Measurements from ENCODE around the gene KMT2C.
A peak's percentile ranks its signal among the peaks of the same experiment; 100 is the strongest.

The KMT2C gene

GRCh38 chr7:152341039-152341913, 94.5 kb downstream of the KMT2C start:
- no peak overlapping the region for H3K27ac ChIP-seq
- TF ChIP-seq, protein P1, sequence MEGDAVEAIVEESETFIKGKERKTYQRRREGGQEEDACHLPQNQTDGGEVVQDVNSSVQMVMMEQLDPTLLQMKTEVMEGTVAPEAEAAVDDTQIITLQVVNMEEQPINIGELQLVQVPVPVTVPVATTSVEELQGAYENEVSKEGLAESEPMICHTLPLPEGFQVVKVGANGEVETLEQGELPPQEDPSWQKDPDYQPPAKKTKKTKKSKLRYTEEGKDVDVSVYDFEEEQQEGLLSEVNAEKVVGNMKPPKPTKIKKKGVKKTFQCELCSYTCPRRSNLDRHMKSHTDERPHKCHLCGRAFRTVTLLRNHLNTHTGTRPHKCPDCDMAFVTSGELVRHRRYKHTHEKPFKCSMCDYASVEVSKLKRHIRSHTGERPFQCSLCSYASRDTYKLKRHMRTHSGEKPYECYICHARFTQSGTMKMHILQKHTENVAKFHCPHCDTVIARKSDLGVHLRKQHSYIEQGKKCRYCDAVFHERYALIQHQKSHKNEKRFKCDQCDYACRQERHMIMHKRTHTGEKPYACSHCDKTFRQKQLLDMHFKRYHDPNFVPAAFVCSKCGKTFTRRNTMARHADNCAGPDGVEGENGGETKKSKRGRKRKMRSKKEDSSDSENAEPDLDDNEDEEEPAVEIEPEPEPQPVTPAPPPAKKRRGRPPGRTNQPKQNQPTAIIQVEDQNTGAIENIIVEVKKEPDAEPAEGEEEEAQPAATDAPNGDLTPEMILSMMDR (IDR thresholded peaks at IDR 0.05) = peak; percentile 81
- TF ChIP-seq ZFX (IDR thresholded peaks at IDR 0.05; ENCODE audit: borderline replicate concordance) = no peak

- TF ChIP-seq, protein P1 (IDR thresholded peaks at IDR 0.05) = no peak
- no peak for TF ChIP-seq ZFX (IDR thresholded peaks at IDR 0.05; ENCODE audit: borderline replicate concordance)
- H3K27ac ChIP-seq = no peak overlapping the region
Measured at GRCh38 chr7:152340161-152340560, 95.6 kb downstream of the KMT2C start.

DNA sequence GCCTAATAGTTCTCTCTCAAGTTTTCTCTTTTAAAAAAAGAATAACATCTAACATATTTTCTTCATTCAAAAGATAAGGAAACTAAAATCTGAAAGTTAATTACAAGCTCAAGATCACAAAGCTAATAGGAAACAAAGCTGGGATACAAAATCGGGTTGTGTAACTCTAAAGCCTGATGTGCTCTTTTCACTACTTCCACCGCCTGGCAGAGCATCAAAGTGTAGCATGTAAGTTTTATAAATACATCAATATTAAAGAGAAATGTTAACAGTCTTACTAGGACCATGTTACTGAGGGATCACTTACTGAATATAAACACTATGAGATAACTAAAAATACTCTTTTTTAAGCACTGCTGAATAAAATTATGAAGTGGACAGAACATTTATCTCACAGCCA, 97.2 kb downstream of the KMT2C start:
- no peak overlapping the region for H3K27ac ChIP-seq
- TF ChIP-seq ZFX (IDR thresholded peaks at IDR 0.05; ENCODE audit: borderline replicate concordance) = no peak
- TF ChIP-seq, protein P1 (IDR thresholded peaks at IDR 0.05) = no peak

DNA sequence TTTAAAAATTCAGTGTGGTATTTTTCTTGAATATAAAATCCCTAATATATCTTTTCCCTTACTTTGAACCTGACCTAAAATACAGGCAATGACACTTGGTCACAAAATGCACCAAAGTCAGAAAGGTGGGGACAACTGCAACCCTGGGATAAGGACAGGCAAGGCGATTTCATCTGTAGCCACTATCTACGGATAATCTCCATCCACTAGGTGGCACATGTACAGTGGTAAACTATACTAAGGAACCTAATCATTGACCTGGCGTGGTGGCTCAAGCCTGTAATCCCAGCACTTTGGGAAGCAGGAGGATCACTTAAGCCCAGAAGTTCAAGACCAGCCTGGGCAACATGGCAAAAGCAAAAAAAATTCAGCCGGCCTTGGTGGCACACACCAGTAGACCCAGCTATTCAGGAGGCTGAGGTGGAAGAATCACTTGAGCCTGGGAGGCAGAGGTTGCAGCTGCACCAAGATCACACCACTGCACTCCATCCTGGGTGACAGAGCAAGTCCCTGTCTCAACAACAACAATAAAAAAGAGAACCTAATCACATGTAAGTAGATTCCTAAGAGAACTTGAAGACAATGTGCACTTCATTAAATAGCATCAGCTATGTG, 98.9 kb downstream of the KMT2C start:
- H3K27ac ChIP-seq = no peak overlapping the region
- TF ChIP-seq ZFX (IDR thresholded peaks at IDR 0.05; ENCODE audit: borderline replicate concordance) = no peak
- TF ChIP-seq, protein P1 (IDR thresholded peaks at IDR 0.05) = peak; percentile 80

- TF ChIP-seq, protein P1 (IDR thresholded peaks at IDR 0.05) = no peak
- TF ChIP-seq ZFX (IDR thresholded peaks at IDR 0.05; ENCODE audit: borderline replicate concordance) = no peak
- H3K27ac ChIP-seq = no peak overlapping the region
Measured at GRCh38 chr7:152335900-152336571, 99.8 kb downstream of the KMT2C start.

DNA sequence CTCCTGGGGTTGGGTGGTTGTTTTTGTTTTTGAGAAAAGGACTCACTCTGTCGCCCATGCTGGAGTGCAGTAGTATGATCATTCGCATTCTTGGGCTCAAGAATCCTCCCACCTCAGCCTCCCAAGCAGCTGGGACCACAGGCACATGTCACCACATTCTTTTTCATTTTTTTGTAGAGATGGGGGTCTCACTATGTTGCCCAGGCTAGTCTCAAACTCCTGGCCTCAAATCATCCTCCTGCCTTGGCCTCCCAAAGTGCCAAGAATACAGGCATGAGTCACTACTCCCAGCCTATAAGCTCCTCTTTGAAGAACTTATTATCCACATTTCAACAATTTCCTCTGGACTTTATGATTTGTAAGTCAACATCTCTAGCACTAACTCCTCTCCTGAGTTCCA, 102.7 kb downstream of the KMT2C start:
- TF ChIP-seq ZFX (IDR thresholded peaks at IDR 0.05; ENCODE audit: borderline replicate concordance) = no peak
- TF ChIP-seq, protein P1 (IDR thresholded peaks at IDR 0.05) = no peak
- H3K27ac ChIP-seq = no peak overlapping the region
